SK-N-SH (cell line): Measurements from ENCODE around the gene GRM8. TPM values are rescaled to one million over a fixed set of nuclear protein-coding genes. Genes with fewer than 3 reads are reported as not detected.

Source experiments
- CTCF ChIA-PET: fragments of 300-600, 350-600 bp; formaldehyde crosslinking; extraction: SDS; loops from one replicate; lab custom pipeline; 2021; lab: Yijun Ruan, JAX
- POLR2A ChIA-PET: fragments of 350-600 bp; sonication (Branson Sonifier 250); formaldehyde crosslinking; extraction: SDS; loops from one replicate; lab custom pipeline; 2020; ENCODE audit warnings: antibody characterized with exemption, inconsistent platforms; lab: Yijun Ruan, JAX
- DNase-seq: peaks from one replicate; pipeline ENCODE4 v3.0.0; 2012
- H2AFZ ChIP-seq: fragments of 200-600 bp; sonication (generic); 2 replicates; pipeline ENCODE4 v1.8.1; 2016; ENCODE audit warnings: antibody characterized with exemption, mild to moderate bottlenecking, low read depth
- H3F3A ChIP-seq: fragments of 200-600 bp; sonication (generic); replicated peaks from 2 replicates; pipeline ENCODE3; 2016; ENCODE audit warnings: antibody characterized with exemption, mild to moderate bottlenecking; ENCODE audit not compliant: insufficient read depth
- H3K27ac ChIP-seq, 2 experiments: fragments of 200-500 bp in 1 of 2; fragments of 200-600 bp in 1 of 2; sonication (Bioruptor generic) in 1 of 2; sonication (generic), shearing (Covaris generic) in 1 of 2; 2 replicates each; pipeline versions ENCODE4 v1.5.1 to v1.6.1; 2014 to 2016; ENCODE audit warnings: low read depth in 2 of 2, inconsistent platforms in 1 of 2, low read length in 1 of 2, mild to moderate bottlenecking in 1 of 2, mixed read lengths in 1 of 2
- H3K27me3 ChIP-seq: fragments of 200-600 bp; sonication (generic), shearing (Covaris generic); 2 replicates; pipeline ENCODE4 v1.6.1; 2016; ENCODE audit warnings: mixed run types; ENCODE audit not compliant: insufficient read depth
- H3K36me3 ChIP-seq, 2 experiments: fragments of 200-500 bp in 1 of 2; fragments of 200-600 bp in 1 of 2; sonication (Bioruptor generic) in 1 of 2; sonication (generic) in 1 of 2; replicated peaks in 1 of 2; 2 replicates each; pipeline versions ENCODE3 to v1.5.1; 2014 to 2016; ENCODE audit warnings: low read length in 1 of 2, mild to moderate bottlenecking in 1 of 2; ENCODE audit not compliant: insufficient read depth in 2 of 2, control insufficient read depth in 1 of 2
- H3K4me1 ChIP-seq, 2 experiments: fragments of 200-500 bp in 1 of 2; fragments of 200-600 bp in 1 of 2; sonication (Bioruptor generic) in 1 of 2; sonication (generic), shearing (Covaris generic) in 1 of 2; 2 replicates each; pipeline versions ENCODE4 v1.5.1 to v1.6.1; 2014 to 2016; ENCODE audit warnings: low read depth in 1 of 2, low read length in 1 of 2, mixed run types in 1 of 2; ENCODE audit not compliant: insufficient read depth in 2 of 2, control insufficient read depth in 1 of 2
- H3K4me2 ChIP-seq: fragments of 200-600 bp; sonication (generic), shearing (Covaris generic); 2 replicates; pipeline ENCODE4 v1.6.1; 2017; ENCODE audit warnings: mixed run types
- H3K4me3 ChIP-seq, 2 experiments: fragments of 200-500 bp in 1 of 2; fragments of 200-600 bp in 1 of 2; sonication (Bioruptor generic) in 1 of 2; sonication (generic), shearing (Covaris generic) in 1 of 2; 2 replicates each; pipeline versions ENCODE4 v1.5.1 to v1.8.1; 2014 to 2016; ENCODE audit warnings: low read depth in 2 of 2, inconsistent platforms in 1 of 2, low read length in 1 of 2, mild to moderate bottlenecking in 1 of 2, mixed read lengths in 1 of 2, moderate library complexity in 1 of 2
- H3K79me2 ChIP-seq: fragments of 200-600 bp; sonication (generic); 2 replicates; pipeline ENCODE4 v1.8.1; 2017; ENCODE audit warnings: mild to moderate bottlenecking; ENCODE audit not compliant: insufficient read depth
- H3K9ac ChIP-seq: fragments of 200-600 bp; sonication (generic); 2 replicates; pipeline ENCODE4 v1.6.1; 2017; ENCODE audit warnings: mixed run types
- H3K9me2 ChIP-seq: fragments of 200-600 bp; sonication (generic); 2 replicates; pipeline ENCODE4 v1.6.1; 2017; ENCODE audit warnings: mixed run types
- H3K9me3 ChIP-seq: fragments of 200-600 bp; sonication (generic); 2 replicates; pipeline ENCODE4 v1.6.1; 2017; ENCODE audit warnings: mixed run types, mild to moderate bottlenecking, moderate library complexity
- H4K20me1 ChIP-seq: fragments of 200-600 bp; sonication (generic); 2 replicates; pipeline ENCODE4 v1.6.1; 2017; ENCODE audit warnings: mild to moderate bottlenecking, mixed run types; ENCODE audit not compliant: insufficient read depth
- CHD2 ChIP-seq: fragments of 150-350 bp; IDR thresholded peaks from 2 replicates; pipeline ENCODE4 v1.6.1; 2018; ENCODE audit warnings: low read length; ENCODE audit not compliant: partially characterized antibody
- EP300 ChIP-seq, 2 experiments: IDR thresholded peaks; 2 replicates each; pipeline versions ENCODE4 v1.4.0 to v1.6.1; 2012; ENCODE audit warnings: borderline replicate concordance in 1 of 2, low read depth in 1 of 2, low read length in 1 of 2
- EZH2phosphoT487 ChIP-seq: fragments of 200-600 bp; sonication (generic); IDR thresholded peaks from 2 replicates; pipeline ENCODE4 v1.6.1; 2017; ENCODE audit warnings: low read depth, mixed run types, mild to moderate bottlenecking, antibody characterized with exemption, moderate library complexity, borderline replicate concordance
- GATA2 ChIP-seq: sonication (generic); formaldehyde crosslinking; IDR thresholded peaks from 2 replicates; pipeline ENCODE4 v1.5.0; 2020; ENCODE audit warnings: mild to moderate bottlenecking, missing genetic modification reagents
- JUND ChIP-seq: IDR thresholded peaks from 2 replicates; pipeline ENCODE4 v1.4.0; 2012
- MXI1 ChIP-seq: IDR thresholded peaks from 2 replicates; pipeline ENCODE4 v1.6.1; 2012; ENCODE audit warnings: mild to moderate bottlenecking, low read depth, low read length, improper control_type of control experiment
- NRF1 ChIP-seq: IDR thresholded peaks from 2 replicates; pipeline ENCODE4 v1.6.1; 2012; ENCODE audit warnings: low read depth, mild to moderate bottlenecking, low read length
- POLR2AphosphoS5 ChIP-seq: IDR thresholded peaks from 2 replicates; pipeline ENCODE4 v1.6.1; 2012; ENCODE audit warnings: low read depth, low read length
- RCOR1 ChIP-seq: fragments of 150-350 bp; IDR thresholded peaks from 2 replicates; pipeline ENCODE4 v1.6.1; 2017; ENCODE audit warnings: antibody characterized with exemption, low read length
- SIN3A ChIP-seq: IDR thresholded peaks from 2 replicates; pipeline ENCODE4 v1.6.1; 2012; ENCODE audit warnings: low read depth, mild to moderate bottlenecking, low read length, moderate library complexity, borderline replicate concordance
- SMC3 ChIP-seq: IDR thresholded peaks from 2 replicates; pipeline ENCODE4 v1.6.1; 2012; ENCODE audit warnings: low read depth, low read length, improper control_type of control experiment
- TAF1 ChIP-seq: IDR thresholded peaks from 2 replicates; pipeline ENCODE4 v1.6.1; 2012; ENCODE audit warnings: low read depth, mild to moderate bottlenecking, low read length, moderate library complexity, borderline replicate concordance
- TCF12 ChIP-seq: IDR thresholded peaks from 2 replicates; pipeline ENCODE4 v1.4.0; 2012
- TEAD4 ChIP-seq: IDR thresholded peaks from 2 replicates; pipeline ENCODE4 v1.4.0; 2012; ENCODE audit warnings: mild to moderate bottlenecking, borderline replicate concordance; ENCODE audit not compliant: insufficient read depth
- YY1 ChIP-seq: IDR thresholded peaks from 2 replicates; pipeline ENCODE4 v1.4.0; 2012; ENCODE audit warnings: low read depth, mild to moderate bottlenecking
- WGBS: methylation state at CpG from one replicate; pipeline ENCODE4 v1.1.6; 2017; ENCODE audit warnings: low lambda C conversion rate; 5-methylcytosine and 5-hydroxymethylcytosine counted together
- polyA plus RNA-seq, 3 experiments: library from polyadenylated mRNA; depleted of rRNA; stranded (reverse); fragments of >200 nt; gene quantifications; 2 replicates each; pipeline ENCODE4 v1.2.3, GENCODE V29; 2012
- TF ChIP-seq, protein P1 (sequence below): fragments of 150-350 bp; IDR thresholded peaks from 2 replicates; pipeline ENCODE4 v1.6.1; 2017; ENCODE audit warnings: antibody characterized with exemption, low read length, low read depth, borderline replicate concordance
- TF ChIP-seq, protein P2 (sequence below): fragments of 200-600 bp; sonication (generic); IDR thresholded peaks from 2 replicates; pipeline ENCODE4 v1.6.1; 2017; ENCODE audit warnings: antibody characterized with exemption, mild to moderate bottlenecking, moderate library complexity
- TF ChIP-seq, protein P3 (sequence below): IDR thresholded peaks from 2 replicates; pipeline ENCODE4 v1.4.0; 2012; ENCODE audit warnings: low read depth, borderline replicate concordance
- TF ChIP-seq, protein P4 (sequence below): IDR thresholded peaks from 2 replicates; pipeline ENCODE4 v1.4.0; 2012; ENCODE audit warnings: low read depth
- TF ChIP-seq, protein P5 (sequence below): IDR thresholded peaks from 2 replicates; pipeline ENCODE4 v1.6.1; 2012; ENCODE audit warnings: mild to moderate bottlenecking, low read depth, low read length, moderate library complexity

Gene GRM8
- polyA plus RNA-seq, 1 of the 3 experiments (the other 2 are of a cell fraction), result 0.10 TPM

DNA sequence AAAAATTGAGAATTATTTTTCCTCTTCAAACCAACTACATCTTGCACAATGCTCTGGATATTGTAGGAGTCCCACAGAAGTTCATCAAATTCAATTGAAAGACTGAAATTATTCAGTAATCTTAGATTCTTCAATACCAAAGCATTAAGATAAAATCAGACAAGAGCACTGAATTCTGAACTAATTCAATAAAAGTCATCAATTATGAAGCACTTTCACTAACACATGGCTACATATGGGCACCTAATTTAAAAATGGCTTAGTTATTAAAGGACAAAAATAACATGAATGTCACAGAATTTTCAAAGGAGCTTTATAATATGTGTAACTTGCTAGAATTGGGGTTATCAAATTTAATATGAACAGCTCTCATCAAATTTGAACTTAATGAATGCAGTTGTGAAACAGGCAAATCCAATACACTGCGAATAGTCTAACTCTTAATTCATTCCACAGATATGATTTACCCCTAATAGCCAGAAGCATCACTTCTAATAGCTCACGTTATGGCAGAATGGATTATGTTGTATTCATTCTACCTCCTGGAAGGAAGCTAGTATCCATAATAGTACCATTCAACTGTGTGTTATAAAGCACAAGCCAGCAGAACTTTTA is 116.8 kb downstream of the GRM8 start:
- ChIA-PET POLR2A (no interaction called here), CTCF (interaction anchor here (0.5 to 3.1 kb wide), 7 partner anchors 18 to 333 kb away, joined by 3 to 12 read pairs (median 3); partner anchors contain the start of gene GRM8)
- no peaks in the 10 kb centered on the region for H3K9me3 ChIP-seq
- H3K27me3 ChIP-seq, result no peaks in the 10 kb centered on the region
- peak; percentile 44 for DNase-seq
- H3K9ac ChIP-seq, result no peak overlapping the region
- H3K4me3 ChIP-seq, result no peak overlapping the region
- no peaks in the 10 kb centered on the region for H3K36me3 ChIP-seq
- 0% methylated on average over 2 of the region's 2 CpGs for WGBS
- no peak overlapping the region for H3K4me2 ChIP-seq
- H3K27ac ChIP-seq, result peak overlapping the region in 1 of 2 experiments; percentile 67; a peak in 1 of 4 replicates
- no peaks in the 10 kb centered on the region for H3K9me2 ChIP-seq
- H4K20me1 ChIP-seq, result no peaks in the 10 kb centered on the region
- H3F3A ChIP-seq, result no peaks in the 10 kb centered on the region
- H3K4me1 ChIP-seq, result peaks cover 0 to 18% of the 10 kb centered on the region in 2 experiments; a peak in 1 of 4 replicates
- H2AFZ ChIP-seq, result no peak overlapping the region
- no peaks in the 10 kb centered on the region for H3K79me2 ChIP-seq
- no peak for TF ChIP-seq SIN3A
- TF ChIP-seq TCF12, result peak; percentile 16
- peak; percentile 62 for TF ChIP-seq GATA2 (CRISPR knock-in tag)
- TF ChIP-seq EP300 (IDR thresholded peaks at IDR 0.05; ENCODE audit: borderline replicate concordance in 1 of 2, low read depth in 1 of 2, low read length in 1 of 2), result peak in 1 of 2 experiments; percentile 73; a peak in 1 of 4 replicates
- TF ChIP-seq RCOR1, result peak; percentile 90
- TF ChIP-seq SMC3, result no peak
- TF ChIP-seq TEAD4, result peak; percentile 53; the same call in 1 of the 2 replicates
- TF ChIP-seq CHD2, result peak; percentile 38
- no peak for TF ChIP-seq EZH2phosphoT487

DNA sequence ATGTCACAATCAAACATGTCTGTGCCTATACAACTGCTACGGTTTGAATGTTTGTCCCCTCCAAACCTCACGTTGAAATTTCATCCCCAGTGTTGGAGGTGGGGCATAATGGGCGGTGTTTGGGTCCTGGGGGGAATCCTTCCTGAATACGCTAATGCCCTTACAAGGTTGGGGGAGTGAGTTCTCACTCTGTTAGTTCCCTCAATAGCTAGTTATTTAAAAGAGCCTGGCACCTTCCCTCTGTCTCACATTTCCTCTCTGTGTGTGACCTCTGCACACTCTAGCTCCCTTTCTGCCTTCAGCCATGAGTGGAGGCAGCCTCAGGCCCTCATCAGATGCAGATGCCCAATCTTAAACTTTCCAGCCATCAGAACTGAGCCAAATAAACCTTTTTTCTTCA is 129.5 kb downstream of the GRM8 start:
- H3K4me2 ChIP-seq, result no peak overlapping the region
- H3K9me2 ChIP-seq, result no peaks in the 10 kb centered on the region
- DNase-seq, result no peak
- no peak overlapping the region for H3K27ac ChIP-seq
- H4K20me1 ChIP-seq, result no peaks in the 10 kb centered on the region
- no peak overlapping the region for H3K9ac ChIP-seq
- H3K27me3 ChIP-seq, result no peaks in the 10 kb centered on the region
- no peaks in the 10 kb centered on the region for H3F3A ChIP-seq
- H3K79me2 ChIP-seq, result no peaks in the 10 kb centered on the region
- no peaks in the 10 kb centered on the region for H3K36me3 ChIP-seq
- ChIA-PET POLR2A (no interaction called here), CTCF (interaction anchor here (0.8 to 1.3 kb wide), 2 partner anchors 10 to 16 kb away, joined by 4 read pairs; no protein-coding TSS in a partner anchor)
- H3K9me3 ChIP-seq, result 0 out of 2 replicates have a peak, but pooled peaks cover 6% of the 10 kb centered on the region
- H2AFZ ChIP-seq, result no peak overlapping the region
- WGBS, result 8% methylated on average over 4 of the region's 4 CpGs
- no peak overlapping the region for H3K4me3 ChIP-seq
- no peaks in the 10 kb centered on the region for H3K4me1 ChIP-seq
- TF ChIP-seq GATA2 (CRISPR knock-in tag) (no peak), TCF12 (no peak), YY1 (no peak), NRF1 (no peak), TAF1 (no peak), JUND (no peak), POLR2AphosphoS5 (no peak), CHD2 (no peak), MXI1 (no peak)
- TF ChIP-seq, protein P1, sequence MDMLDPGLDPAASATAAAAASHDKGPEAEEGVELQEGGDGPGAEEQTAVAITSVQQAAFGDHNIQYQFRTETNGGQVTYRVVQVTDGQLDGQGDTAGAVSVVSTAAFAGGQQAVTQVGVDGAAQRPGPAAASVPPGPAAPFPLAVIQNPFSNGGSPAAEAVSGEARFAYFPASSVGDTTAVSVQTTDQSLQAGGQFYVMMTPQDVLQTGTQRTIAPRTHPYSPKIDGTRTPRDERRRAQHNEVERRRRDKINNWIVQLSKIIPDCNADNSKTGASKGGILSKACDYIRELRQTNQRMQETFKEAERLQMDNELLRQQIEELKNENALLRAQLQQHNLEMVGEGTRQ, result no peak
- TF ChIP-seq, protein P2, sequence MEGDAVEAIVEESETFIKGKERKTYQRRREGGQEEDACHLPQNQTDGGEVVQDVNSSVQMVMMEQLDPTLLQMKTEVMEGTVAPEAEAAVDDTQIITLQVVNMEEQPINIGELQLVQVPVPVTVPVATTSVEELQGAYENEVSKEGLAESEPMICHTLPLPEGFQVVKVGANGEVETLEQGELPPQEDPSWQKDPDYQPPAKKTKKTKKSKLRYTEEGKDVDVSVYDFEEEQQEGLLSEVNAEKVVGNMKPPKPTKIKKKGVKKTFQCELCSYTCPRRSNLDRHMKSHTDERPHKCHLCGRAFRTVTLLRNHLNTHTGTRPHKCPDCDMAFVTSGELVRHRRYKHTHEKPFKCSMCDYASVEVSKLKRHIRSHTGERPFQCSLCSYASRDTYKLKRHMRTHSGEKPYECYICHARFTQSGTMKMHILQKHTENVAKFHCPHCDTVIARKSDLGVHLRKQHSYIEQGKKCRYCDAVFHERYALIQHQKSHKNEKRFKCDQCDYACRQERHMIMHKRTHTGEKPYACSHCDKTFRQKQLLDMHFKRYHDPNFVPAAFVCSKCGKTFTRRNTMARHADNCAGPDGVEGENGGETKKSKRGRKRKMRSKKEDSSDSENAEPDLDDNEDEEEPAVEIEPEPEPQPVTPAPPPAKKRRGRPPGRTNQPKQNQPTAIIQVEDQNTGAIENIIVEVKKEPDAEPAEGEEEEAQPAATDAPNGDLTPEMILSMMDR, result no peak
- TF ChIP-seq, protein P3, sequence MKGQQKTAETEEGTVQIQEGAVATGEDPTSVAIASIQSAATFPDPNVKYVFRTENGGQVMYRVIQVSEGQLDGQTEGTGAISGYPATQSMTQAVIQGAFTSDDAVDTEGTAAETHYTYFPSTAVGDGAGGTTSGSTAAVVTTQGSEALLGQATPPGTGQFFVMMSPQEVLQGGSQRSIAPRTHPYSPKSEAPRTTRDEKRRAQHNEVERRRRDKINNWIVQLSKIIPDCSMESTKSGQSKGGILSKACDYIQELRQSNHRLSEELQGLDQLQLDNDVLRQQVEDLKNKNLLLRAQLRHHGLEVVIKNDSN, result no peak
- TF ChIP-seq, protein P4, sequence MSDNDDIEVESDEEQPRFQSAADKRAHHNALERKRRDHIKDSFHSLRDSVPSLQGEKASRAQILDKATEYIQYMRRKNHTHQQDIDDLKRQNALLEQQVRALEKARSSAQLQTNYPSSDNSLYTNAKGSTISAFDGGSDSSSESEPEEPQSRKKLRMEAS, result no peak
- TF ChIP-seq, protein P5, sequence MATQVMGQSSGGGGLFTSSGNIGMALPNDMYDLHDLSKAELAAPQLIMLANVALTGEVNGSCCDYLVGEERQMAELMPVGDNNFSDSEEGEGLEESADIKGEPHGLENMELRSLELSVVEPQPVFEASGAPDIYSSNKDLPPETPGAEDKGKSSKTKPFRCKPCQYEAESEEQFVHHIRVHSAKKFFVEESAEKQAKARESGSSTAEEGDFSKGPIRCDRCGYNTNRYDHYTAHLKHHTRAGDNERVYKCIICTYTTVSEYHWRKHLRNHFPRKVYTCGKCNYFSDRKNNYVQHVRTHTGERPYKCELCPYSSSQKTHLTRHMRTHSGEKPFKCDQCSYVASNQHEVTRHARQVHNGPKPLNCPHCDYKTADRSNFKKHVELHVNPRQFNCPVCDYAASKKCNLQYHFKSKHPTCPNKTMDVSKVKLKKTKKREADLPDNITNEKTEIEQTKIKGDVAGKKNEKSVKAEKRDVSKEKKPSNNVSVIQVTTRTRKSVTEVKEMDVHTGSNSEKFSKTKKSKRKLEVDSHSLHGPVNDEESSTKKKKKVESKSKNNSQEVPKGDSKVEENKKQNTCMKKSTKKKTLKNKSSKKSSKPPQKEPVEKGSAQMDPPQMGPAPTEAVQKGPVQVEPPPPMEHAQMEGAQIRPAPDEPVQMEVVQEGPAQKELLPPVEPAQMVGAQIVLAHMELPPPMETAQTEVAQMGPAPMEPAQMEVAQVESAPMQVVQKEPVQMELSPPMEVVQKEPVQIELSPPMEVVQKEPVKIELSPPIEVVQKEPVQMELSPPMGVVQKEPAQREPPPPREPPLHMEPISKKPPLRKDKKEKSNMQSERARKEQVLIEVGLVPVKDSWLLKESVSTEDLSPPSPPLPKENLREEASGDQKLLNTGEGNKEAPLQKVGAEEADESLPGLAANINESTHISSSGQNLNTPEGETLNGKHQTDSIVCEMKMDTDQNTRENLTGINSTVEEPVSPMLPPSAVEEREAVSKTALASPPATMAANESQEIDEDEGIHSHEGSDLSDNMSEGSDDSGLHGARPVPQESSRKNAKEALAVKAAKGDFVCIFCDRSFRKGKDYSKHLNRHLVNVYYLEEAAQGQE, result no peak
